ENCODE measurements around the gene ZNF846.
A peak's percentile ranks its signal among the peaks of the same experiment; 100 is the strongest.

The ZNF846 gene

GRCh38 chr19:9801976-9802375 is 33.4 kb upstream of the ZNF846 start:
- H3K4me3 ChIP-seq (ENCODE audit: low read depth, low read length), result no peak overlapping the region
- peak; percentile 37 for DNase-seq (ENCODE audit: low read depth)
- no peak for TF ChIP-seq MAX (IDR thresholded peaks at IDR 0.05; ENCODE audit: low read depth, low read length)
- no peak for TF ChIP-seq POLR2A (IDR thresholded peaks at IDR 0.05; ENCODE audit: extremely low read depth, insufficient read length)
- no peak for TF ChIP-seq CTCF (IDR thresholded peaks at IDR 0.05; ENCODE audit: low read depth, low read length)
- TF ChIP-seq MYC (IDR thresholded peaks at IDR 0.05; ENCODE audit: low read depth, low read length), result no peak

- H3K4me3 ChIP-seq (ENCODE audit: low read depth, low read length), result no peak overlapping the region
- TF ChIP-seq CTCF (IDR thresholded peaks at IDR 0.05; ENCODE audit: low read depth, low read length) (no peak), MYC (IDR thresholded peaks at IDR 0.05; ENCODE audit: low read depth, low read length) (0 out of 2 replicates have a peak, but pooled peaks have one; percentile 15), MAX (IDR thresholded peaks at IDR 0.05; ENCODE audit: low read depth, low read length) (no peak)
- DNase-seq (ENCODE audit: low read depth), result peak; percentile 56
Observed at GRCh38 chr19:9799162-9799561, 30.6 kb upstream of the ZNF846 start.

GRCh38 chr19:9797871-9798270 is 29.3 kb upstream of the ZNF846 start:
- no peak for TF ChIP-seq CTCF (IDR thresholded peaks at IDR 0.05; ENCODE audit: low read depth, low read length)
- no peak for TF ChIP-seq POLR2A (IDR thresholded peaks at IDR 0.05; ENCODE audit: extremely low read depth, insufficient read length)
- no peak for TF ChIP-seq MYC (IDR thresholded peaks at IDR 0.05; ENCODE audit: low read depth, low read length)
- TF ChIP-seq MAX (IDR thresholded peaks at IDR 0.05; ENCODE audit: low read depth, low read length), result no peak
- peak; percentile 52 for DNase-seq (ENCODE audit: low read depth)
- no peak overlapping the region for H3K4me3 ChIP-seq (ENCODE audit: low read depth, low read length)

- DNase-seq (ENCODE audit: low read depth), result peak; percentile 99
- TF ChIP-seq POLR2A (IDR thresholded peaks at IDR 0.05; ENCODE audit: extremely low read depth, insufficient read length), result no peak
- TF ChIP-seq MYC (IDR thresholded peaks at IDR 0.05; ENCODE audit: low read depth, low read length), result peak; percentile 35; the same call in 1 of the 2 replicates
- TF ChIP-seq MAX (IDR thresholded peaks at IDR 0.05; ENCODE audit: low read depth, low read length), result peak; percentile 35; the same call in 1 of the 2 replicates
- peak; percentile 99 for TF ChIP-seq CTCF (IDR thresholded peaks at IDR 0.05; ENCODE audit: low read depth, low read length)
- H3K4me3 ChIP-seq (ENCODE audit: low read depth, low read length), result peak overlapping the region; percentile 14
Observed at GRCh38 chr19:9796113-9796773, 27.7 kb upstream of the ZNF846 start.

GRCh38 chr19:9793071-9793591 is 24.6 kb upstream of the ZNF846 start:
- H3K4me3 ChIP-seq (ENCODE audit: low read depth, low read length), result peak overlapping the region; percentile 60
- DNase-seq (ENCODE audit: low read depth), result peak; percentile 78
- no peak for TF ChIP-seq CTCF (IDR thresholded peaks at IDR 0.05; ENCODE audit: low read depth, low read length)
- TF ChIP-seq POLR2A (IDR thresholded peaks at IDR 0.05; ENCODE audit: extremely low read depth, insufficient read length), result no peak
- TF ChIP-seq MYC (IDR thresholded peaks at IDR 0.05; ENCODE audit: low read depth, low read length), result no peak
- no peak for TF ChIP-seq MAX (IDR thresholded peaks at IDR 0.05; ENCODE audit: low read depth, low read length)
